Immature natural killer cell (primary cell): ENCODE measurements around the gene DHX35. TPM values are rescaled to one million over a fixed set of nuclear protein-coding genes. Genes with fewer than 3 reads are reported as not detected.

Experiments
- DNase-seq, 3 donors: peaks; one replicate each; pipeline ENCODE4 v3.0.0; 2022; ENCODE audit warnings: mixed read lengths in 1 of 3
- H3K27ac Mint-ChIP-seq, 6 donors: one replicate each; pipeline ENCODE4 v1.8.0; 2020; ENCODE audit warnings: mixed read lengths in 6 of 6, mild to moderate bottlenecking in 5 of 6, inconsistent platforms in 4 of 6, moderate library complexity in 3 of 6
- H3K27me3 Mint-ChIP-seq, 3 donors: one replicate each; pipeline ENCODE4 v1.8.0; 2020 to 2021; ENCODE audit warnings: low read depth in 3 of 3, mild to moderate bottlenecking in 3 of 3, mixed read lengths in 3 of 3, moderate library complexity in 3 of 3, inconsistent platforms in 1 of 3
- H3K36me3 Mint-ChIP-seq, 3 donors: one replicate each; pipeline ENCODE4 v1.8.0; 2020; ENCODE audit warnings: mixed read lengths in 3 of 3, inconsistent platforms in 2 of 3, mild to moderate bottlenecking in 2 of 3
- H3K4me1 Mint-ChIP-seq, 2 donors: one replicate each; pipeline ENCODE4 v1.8.0; 2020; ENCODE audit warnings: inconsistent platforms in 2 of 2, mild to moderate bottlenecking in 2 of 2, mixed read lengths in 2 of 2, moderate library complexity in 1 of 2
- H3K4me3 Mint-ChIP-seq, 5 donors: one replicate each; pipeline ENCODE4 v1.8.0; 2020; ENCODE audit warnings: mild to moderate bottlenecking in 5 of 5, mixed read lengths in 5 of 5, inconsistent platforms in 3 of 5, moderate library complexity in 3 of 5
- H3K9me3 Mint-ChIP-seq, 6 donors: one replicate each; pipeline ENCODE4 v1.8.0; 2020; ENCODE audit warnings: mild to moderate bottlenecking in 6 of 6, mixed read lengths in 6 of 6, inconsistent platforms in 4 of 6, moderate library complexity in 3 of 6
- polyA plus RNA-seq, 3 donors: library from polyadenylated mRNA; unstranded; fragments of 300-500 nt; fragmentation: Illumina TruSeq; gene quantifications; one replicate each; pipeline ENCODE4 v1.2.3, GENCODE V29; 2021

DHX35 gene
- polyA plus RNA-seq, 3 donors from 2014 or later: 5.0 to 6.5 (median 6.0) TPM

DNA sequence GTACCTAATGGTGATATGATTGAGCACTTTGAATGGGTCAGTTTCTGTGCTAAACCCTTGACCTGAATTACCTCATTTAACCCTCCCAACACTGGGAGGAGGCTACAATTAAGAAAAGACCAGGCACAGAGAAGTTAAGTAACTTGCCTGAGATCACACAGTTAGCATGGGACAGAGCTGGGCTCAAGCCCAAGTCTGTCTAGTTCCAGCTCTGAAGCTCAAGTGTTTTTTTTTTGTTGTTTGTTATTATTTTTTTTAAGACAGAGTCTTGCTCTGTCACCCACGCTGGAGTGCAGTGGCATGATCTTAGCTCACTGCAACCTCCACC lies 31.9 kb upstream of the DHX35 start:
- no peaks in the 10 kb centered on the region for H3K36me3 Mint-ChIP-seq
- DNase-seq: no peak
- no peak overlapping the region for H3K27ac Mint-ChIP-seq
- peaks cover 25 to 35% of the 10 kb centered on the region in 2 donors for H3K4me1 Mint-ChIP-seq
- no peaks in the 10 kb centered on the region for H3K9me3 Mint-ChIP-seq
- H3K4me3 Mint-ChIP-seq: peak overlapping the region in 1 of 5 donors; percentile 4
- peaks cover under 1 to 10% (median 3%) of the 10 kb centered on the region in 3 donors for H3K27me3 Mint-ChIP-seq

DNA sequence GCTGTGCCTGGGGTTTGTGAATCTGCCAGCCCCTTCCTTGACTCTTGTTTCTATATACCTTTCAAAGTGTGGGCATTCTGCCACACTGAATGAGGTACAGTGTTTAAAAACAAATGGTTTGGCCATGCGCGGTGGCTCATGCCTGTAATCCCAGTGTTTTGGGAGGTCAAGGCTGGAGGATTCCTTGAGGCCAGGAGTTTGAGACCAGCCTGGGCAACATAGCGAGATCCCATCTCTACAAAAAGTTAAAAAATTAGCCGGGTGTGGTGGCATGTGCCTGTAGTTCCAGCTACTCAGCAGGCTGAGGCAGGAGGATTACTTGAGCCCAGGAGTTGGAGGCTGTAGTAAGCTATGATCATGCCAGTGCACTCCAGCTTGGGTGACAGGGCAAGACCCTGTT lies 30.2 kb upstream of the DHX35 start:
- DNase-seq: no peak
- Mint-ChIP-seq H3K36me3 (no peaks in the 10 kb centered on the region), H3K27ac (no peak overlapping the region), H3K27me3 (peaks cover 0 to 2% (median 2%) of the 10 kb centered on the region in 3 donors), H3K4me1 (peaks cover 21 to 29% of the 10 kb centered on the region in 2 donors), H3K4me3 (no peak overlapping the region), H3K9me3 (no peaks in the 10 kb centered on the region)

DNA sequence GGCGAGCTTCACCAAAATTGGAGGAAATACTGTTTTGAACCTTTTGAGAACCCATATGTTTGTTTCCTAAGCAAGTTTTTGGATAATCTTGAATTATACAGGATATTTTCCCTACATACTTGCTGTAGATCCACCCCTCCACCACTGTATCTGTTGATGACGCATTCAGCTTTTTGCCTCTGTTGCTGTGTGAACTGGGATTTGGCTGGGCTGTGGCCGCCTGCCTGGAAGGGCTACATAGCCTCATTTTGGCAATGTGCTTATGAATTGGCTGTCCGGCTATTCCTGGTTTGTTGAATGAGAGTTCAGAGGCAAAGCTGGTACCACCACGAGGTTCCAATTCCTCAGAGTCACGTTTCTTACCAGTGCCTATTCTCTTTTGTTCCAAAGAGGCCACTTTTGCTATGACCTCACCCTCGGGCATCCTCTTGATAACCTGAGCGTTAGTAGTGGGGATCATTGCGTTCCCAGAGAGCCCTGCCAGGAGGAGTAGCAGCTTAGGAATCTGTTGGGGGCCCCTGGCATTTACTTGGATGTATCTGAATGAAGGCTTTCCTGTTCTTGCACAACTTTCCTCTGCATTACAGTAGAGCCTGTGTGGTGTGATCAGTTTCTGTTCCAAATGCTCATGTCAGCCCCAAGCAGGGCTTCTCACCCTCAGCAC lies 29.6 kb upstream of the DHX35 start:
- Mint-ChIP-seq H3K36me3 (no peaks in the 10 kb centered on the region), H3K4me1 (peaks cover 18 to 23% of the 10 kb centered on the region in 2 donors), H3K4me3 (no peak overlapping the region), H3K27ac (no peak overlapping the region), H3K27me3 (peaks cover 0 to 2% (median 2%) of the 10 kb centered on the region in 3 donors), H3K9me3 (no peaks in the 10 kb centered on the region)
- no peak for DNase-seq

DNA sequence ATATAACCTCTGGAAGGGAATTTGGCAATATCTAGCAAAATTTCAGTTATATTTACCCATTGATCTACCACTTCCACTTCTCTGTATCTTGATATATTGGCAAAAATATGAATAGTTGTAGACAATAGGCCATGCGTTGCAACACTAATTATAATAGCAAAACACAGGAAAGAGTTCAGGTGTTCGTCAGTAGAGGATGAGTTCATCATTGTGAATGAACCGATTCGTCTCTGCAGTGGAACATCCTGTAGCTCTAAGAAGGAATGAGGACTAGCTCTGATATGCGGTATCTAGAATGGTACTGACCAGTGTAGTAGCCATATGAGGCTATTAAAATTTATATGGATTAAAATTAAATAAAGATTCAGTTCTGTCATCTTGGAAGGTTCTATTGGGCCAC lies 27.6 kb upstream of the DHX35 start:
- peaks cover 6 to 8% of the 10 kb centered on the region in 2 donors for H3K4me1 Mint-ChIP-seq
- no peak overlapping the region for H3K4me3 Mint-ChIP-seq
- no peak for DNase-seq
- H3K36me3 Mint-ChIP-seq: no peaks in the 10 kb centered on the region
- H3K27ac Mint-ChIP-seq: no peak overlapping the region
- no peaks in the 10 kb centered on the region for H3K9me3 Mint-ChIP-seq
- peaks cover 0 to 2% (median 0%) of the 10 kb centered on the region in 3 donors for H3K27me3 Mint-ChIP-seq

DNA sequence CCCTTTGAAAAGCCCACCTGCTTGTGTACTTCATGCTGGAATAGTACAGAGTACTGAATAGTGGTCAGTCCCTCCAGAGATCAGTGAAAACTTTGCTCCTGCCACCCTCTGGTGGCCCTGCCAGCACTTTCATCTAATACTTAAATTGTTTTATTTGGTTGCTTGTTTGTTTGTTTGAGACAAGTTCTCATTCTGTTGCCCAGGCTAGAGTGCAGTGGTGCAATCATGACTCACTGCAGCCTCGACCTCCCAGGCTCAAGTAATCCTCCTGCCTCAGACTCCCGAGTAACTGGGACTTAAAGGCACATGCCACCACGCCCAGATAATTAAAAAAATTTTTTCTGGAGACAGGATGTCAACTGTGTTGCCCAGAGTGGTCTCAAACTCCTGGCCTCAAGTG lies 26.9 kb upstream of the DHX35 start:
- H3K36me3 Mint-ChIP-seq: no peaks in the 10 kb centered on the region
- no peaks in the 10 kb centered on the region for H3K9me3 Mint-ChIP-seq
- peaks cover 0 to under 1% of the 10 kb centered on the region in 2 donors for H3K4me1 Mint-ChIP-seq
- peaks cover 0 to 3% (median 2%) of the 10 kb centered on the region in 3 donors for H3K27me3 Mint-ChIP-seq
- peak overlapping the region in 1 of 6 donors; percentile 24 for H3K27ac Mint-ChIP-seq
- peak in 1 of 3 donors; percentile 31 for DNase-seq
- H3K4me3 Mint-ChIP-seq: no peak overlapping the region

DNA sequence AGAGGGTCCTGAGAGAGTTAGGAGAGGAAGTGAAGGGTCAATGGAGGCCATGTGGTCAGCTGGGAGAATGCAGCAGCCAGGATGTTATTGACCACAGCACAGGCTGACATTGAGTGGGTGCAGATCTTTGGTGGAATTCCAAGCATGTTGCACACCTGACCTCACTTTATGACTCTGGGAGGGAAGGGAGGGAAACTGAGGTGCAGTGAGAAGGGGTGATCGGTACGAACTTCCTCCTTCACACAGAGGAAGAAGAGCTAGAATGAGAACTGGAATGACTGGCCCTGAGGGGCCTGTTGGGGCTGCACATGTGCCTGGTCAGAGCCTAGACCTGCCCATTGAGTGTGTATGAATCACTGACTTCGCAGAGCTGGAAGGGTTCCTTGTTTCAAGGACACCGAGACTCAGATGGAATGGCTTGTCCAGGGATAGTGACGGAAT lies 26.2 kb upstream of the DHX35 start:
- Mint-ChIP-seq H3K36me3 (no peaks in the 10 kb centered on the region), H3K27ac (no peak overlapping the region), H3K4me1 (no peaks in the 10 kb centered on the region), H3K4me3 (no peak overlapping the region), H3K27me3 (peaks cover 0 to 3% (median 2%) of the 10 kb centered on the region in 3 donors), H3K9me3 (no peaks in the 10 kb centered on the region)
- no peak for DNase-seq

DNA sequence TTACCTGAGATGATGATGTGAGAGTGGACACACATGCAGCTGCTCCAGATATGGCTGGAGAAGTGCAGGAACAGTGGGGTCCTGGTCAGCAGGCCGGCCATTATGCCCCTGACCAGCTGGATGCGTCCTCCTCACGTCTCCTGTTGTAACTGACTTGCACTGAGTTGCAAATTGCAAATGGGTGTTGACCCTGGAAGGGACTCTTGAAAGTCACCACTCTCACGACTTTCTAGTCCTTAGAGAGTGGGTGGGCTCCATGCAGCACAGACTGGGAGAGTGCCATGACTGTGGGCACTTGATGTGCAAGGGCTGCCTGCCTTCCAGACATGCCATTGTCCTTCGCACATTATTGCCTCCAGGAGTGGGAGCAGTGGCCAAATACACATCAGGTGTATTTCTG lies 25.1 kb upstream of the DHX35 start:
- Mint-ChIP-seq H3K4me1 (no peaks in the 10 kb centered on the region), H3K27ac (no peak overlapping the region), H3K36me3 (no peaks in the 10 kb centered on the region), H3K9me3 (no peaks in the 10 kb centered on the region), H3K27me3 (peaks cover 0 to 3% (median 2%) of the 10 kb centered on the region in 3 donors), H3K4me3 (no peak overlapping the region)
- DNase-seq: no peak

DNA sequence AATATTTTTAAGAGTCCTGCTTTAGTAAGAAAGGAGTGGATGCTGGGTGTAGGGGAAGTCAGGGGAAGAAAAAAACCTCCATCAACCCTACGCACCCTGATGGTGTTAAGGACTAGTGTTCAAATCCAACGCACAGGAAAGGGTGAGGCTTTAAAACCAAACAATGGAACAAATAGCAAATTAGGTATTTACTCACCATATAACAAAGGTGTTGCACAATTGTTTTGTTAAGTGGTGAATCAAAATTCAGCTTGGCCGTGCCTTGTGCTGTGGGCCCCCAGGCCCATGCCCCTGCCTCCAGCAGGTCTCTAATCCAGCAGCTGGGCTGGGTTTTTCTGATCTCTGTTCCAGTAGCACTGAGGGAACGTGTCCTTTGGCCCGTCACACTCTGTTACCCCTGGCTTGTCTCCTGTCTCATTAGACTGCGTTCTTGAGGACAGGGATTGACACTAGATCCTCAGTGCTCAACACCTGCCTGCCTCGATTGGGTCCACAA lies 24.1 kb upstream of the DHX35 start:
- Mint-ChIP-seq H3K27ac (no peak overlapping the region), H3K4me1 (no peaks in the 10 kb centered on the region), H3K36me3 (no peaks in the 10 kb centered on the region), H3K4me3 (no peak overlapping the region), H3K9me3 (no peaks in the 10 kb centered on the region), H3K27me3 (peaks cover 2 to 3% (median 2%) of the 10 kb centered on the region in 3 donors)
- no peak for DNase-seq

DNA sequence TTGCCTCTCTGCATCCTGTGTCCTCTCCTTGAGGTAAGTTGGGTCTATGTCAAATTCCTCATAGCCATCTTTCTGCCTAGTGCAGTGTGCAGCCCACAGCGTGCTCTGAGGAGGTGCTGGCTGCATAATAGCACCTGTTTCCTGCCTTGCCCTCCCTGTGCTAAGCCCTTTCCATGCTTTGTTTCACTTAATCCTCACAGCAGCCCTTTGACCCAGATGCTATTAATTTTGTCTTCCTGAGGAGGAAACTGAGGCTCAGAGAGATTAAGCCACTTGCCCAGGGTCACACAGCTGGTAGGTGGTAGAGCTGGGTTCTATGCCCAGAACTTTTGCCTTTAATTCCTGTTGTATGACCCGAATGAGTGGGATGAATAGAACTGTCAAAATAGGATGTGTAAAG lies 22.5 kb upstream of the DHX35 start:
- no peak for DNase-seq
- no peaks in the 10 kb centered on the region for H3K4me1 Mint-ChIP-seq
- H3K9me3 Mint-ChIP-seq: no peaks in the 10 kb centered on the region
- H3K27ac Mint-ChIP-seq: no peak overlapping the region
- no peak overlapping the region for H3K4me3 Mint-ChIP-seq
- peaks cover 0 to 3% (median 2%) of the 10 kb centered on the region in 3 donors for H3K27me3 Mint-ChIP-seq
- no peaks in the 10 kb centered on the region for H3K36me3 Mint-ChIP-seq

DNA sequence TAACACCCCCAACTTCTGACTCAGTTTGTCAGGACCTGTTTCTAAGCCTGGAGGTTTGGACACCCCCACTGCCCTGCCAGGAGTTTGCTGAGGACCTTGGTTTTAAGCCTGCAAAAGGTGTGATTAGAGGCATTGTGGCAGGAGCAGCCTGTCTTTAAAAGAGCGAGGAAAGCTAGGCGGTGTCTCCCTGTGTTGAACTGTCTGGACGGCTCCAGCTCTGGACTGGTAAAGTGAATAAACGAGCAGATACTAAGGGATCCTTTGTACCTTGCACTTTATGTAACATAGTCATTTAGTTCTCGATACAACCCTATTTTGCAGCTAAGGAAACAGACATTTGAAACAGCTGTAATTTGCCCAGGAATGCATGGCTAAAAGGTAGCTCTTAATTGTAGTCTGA lies 21.5 kb upstream of the DHX35 start:
- Mint-ChIP-seq H3K27me3 (peaks cover 0 to 3% (median 2%) of the 10 kb centered on the region in 3 donors), H3K27ac (no peak overlapping the region), H3K4me1 (no peaks in the 10 kb centered on the region)

DNA sequence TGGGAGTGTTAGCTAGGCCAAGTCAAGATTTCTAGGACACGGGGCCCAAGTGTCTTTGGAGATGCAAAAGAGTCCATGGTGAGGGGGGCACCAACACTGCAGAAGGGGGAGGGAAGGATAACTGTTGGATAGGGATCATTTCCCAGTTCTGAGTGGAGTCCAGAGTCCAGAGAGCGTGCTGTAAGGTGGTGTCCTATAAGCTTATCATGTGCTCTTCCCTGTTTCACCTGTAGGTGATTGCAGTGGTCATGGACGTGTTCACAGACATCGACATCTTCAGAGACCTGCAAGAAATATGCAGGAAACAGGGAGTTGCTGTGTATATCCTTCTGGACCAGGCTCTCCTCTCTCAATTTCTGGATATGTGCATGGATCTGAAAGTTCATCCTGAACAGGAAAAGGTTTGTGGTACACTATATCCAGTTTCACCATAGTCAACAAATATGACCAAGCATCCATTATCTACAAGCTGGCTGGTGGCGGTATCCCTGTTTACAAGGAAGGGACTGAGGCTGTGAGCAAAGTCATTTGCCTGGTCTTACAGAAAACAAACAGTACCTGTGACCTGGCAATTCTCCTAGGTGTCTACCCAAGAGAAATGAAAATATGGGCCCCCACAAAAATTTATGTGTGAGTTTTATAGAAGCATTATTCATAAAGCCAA lies 20.3 kb upstream of the DHX35 start:
- Mint-ChIP-seq H3K4me3 (no peak overlapping the region), H3K36me3 (no peaks in the 10 kb centered on the region), H3K27me3 (peaks cover 0 to 3% (median 2%) of the 10 kb centered on the region in 3 donors), H3K9me3 (no peaks in the 10 kb centered on the region), H3K27ac (peak overlapping the region in 2 of 6 donors; percentile 37 to 55), H3K4me1 (no peaks in the 10 kb centered on the region)
- no peak for DNase-seq

More for the DNA sequence above, 21.5 kb upstream of the DHX35 start:
- H3K9me3 Mint-ChIP-seq: no peaks in the 10 kb centered on the region
- no peak for DNase-seq
- no peaks in the 10 kb centered on the region for H3K36me3 Mint-ChIP-seq
- H3K4me3 Mint-ChIP-seq: no peak overlapping the region

DNA sequence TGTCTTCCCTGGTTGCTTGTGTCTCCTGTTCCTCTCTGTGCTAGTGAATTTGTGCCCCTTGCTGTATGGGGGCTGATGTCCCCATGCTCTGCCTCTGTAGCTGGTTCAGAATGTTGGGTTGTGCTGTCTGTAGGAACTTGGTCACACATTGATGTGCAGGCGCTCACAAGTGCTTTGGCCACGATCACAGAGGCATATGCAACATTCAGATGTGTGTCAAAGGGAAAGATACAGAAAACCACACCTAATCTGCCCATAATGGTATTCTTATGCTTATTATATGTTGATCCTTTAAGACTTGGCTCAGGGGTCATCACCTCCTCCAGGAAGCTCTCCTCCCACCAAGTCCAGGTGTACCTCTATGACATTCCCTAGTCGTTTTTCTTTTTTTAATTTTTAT lies 17.1 kb upstream of the DHX35 start:
- Mint-ChIP-seq H3K4me1 (no peaks in the 10 kb centered on the region), H3K27ac (peak overlapping the region in 1 of 6 donors; percentile 88), H3K27me3 (peaks cover 0 to 2% (median 0%) of the 10 kb centered on the region in 3 donors), H3K9me3 (no peaks in the 10 kb centered on the region), H3K36me3 (no peaks in the 10 kb centered on the region), H3K4me3 (no peak overlapping the region)
- no peak for DNase-seq

DNA sequence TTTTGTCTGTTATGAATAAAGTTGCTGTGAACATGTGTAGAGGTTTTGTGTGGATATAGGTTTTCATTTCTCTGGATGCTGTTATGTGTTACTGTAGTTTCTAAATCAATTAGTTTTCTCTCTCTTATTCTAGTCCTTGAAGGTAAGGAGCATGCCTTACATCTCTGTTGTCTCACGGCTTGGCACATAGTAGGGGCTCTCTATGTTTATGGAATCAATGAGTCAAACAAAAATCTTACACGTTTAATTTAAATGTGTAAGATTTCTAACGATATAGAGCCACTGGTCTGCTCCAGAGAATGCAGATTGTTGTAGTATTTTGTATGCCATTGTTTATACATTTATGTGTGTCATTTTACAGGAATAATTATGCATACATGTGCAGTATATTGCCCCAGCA lies 15.3 kb upstream of the DHX35 start:
- H3K27me3 Mint-ChIP-seq: peaks cover 0 to 2% (median 2%) of the 10 kb centered on the region in 3 donors
- no peak overlapping the region for H3K27ac Mint-ChIP-seq
- H3K36me3 Mint-ChIP-seq: no peaks in the 10 kb centered on the region
- DNase-seq: no peak
- no peaks in the 10 kb centered on the region for H3K4me1 Mint-ChIP-seq
- no peaks in the 10 kb centered on the region for H3K9me3 Mint-ChIP-seq
- H3K4me3 Mint-ChIP-seq: no peak overlapping the region

DNA sequence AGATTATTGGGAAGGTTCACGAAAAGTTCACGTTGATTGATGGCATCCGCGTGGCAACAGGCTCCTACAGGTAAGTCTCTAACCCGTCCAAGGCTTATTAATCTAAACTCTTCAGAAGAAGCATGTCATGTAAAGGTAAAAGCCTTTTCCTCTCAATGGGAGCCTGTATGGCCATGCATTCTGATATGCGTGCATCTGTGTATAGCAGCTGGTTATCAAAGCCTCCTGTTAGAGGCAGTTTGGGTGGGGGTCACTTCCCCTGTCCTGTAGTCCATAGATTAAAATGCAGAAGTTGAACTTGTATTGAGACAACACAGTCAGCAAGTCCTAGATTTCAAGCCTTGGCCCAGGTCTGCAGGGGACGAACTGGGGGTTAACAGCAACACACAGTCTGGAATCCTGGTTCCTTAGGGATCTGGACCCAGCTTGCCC lies 14.2 kb upstream of the DHX35 start:
- Mint-ChIP-seq H3K36me3 (peaks cover 0 to 4% (median 0%) of the 10 kb centered on the region in 3 donors), H3K27ac (no peak overlapping the region), H3K9me3 (no peaks in the 10 kb centered on the region), H3K27me3 (peaks cover 0 to 2% (median under 1%) of the 10 kb centered on the region in 3 donors), H3K4me1 (no peaks in the 10 kb centered on the region), H3K4me3 (no peak overlapping the region)
- DNase-seq: no peak
